Thyroid gland (tissue), 4 donors: ENCODE results near the gene EP400.

Experiments used
- CTCF ChIP-seq, 6 experiments: fragments of 200-600 bp in 3 of 6; fragments of 450-650 bp in 3 of 6; sonication (generic) in 3 of 6; IDR thresholded peaks; one replicate each; pipeline ENCODE4 v1.5.1; 2016 to 2019; ENCODE audit warnings: antibody characterized with exemption in 6 of 6, mild to moderate bottlenecking in 2 of 6, inconsistent platforms in 1 of 6, moderate library complexity in 1 of 6
- POLR2A ChIP-seq, 2 donors: fragments of 450-650 bp; IDR thresholded peaks; one replicate each; pipeline ENCODE4 v1.6.1; 2017; ENCODE audit warnings: antibody characterized with exemption in 2 of 2, mild to moderate bottlenecking in 2 of 2, moderate library complexity in 1 of 2

DNA sequence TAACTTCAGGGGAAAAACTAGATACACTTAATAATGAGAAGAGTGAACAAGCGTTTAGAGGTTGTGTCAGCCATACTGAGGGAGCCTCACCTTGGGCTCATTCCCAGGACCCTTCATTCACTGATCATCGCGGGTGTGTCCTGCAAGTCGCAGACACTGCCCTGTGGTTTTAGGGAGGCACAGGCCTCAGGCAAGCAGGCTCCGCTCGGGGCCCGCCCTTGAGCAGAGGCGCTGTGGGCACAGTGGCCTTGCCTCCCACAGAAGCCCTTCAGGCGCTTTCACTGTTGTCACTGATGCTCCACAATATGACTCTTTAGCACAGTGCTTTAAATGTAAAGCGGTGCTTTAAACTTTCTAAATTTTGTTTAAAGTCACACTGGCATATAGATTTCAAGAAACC is 127.0 kb downstream of the EP400 start:
- TF ChIP-seq POLR2A (IDR thresholded peaks at IDR 0.05) = no peak
- no peak for TF ChIP-seq CTCF (IDR thresholded peaks at IDR 0.05)
